ENCODE data around the gene UBAP2L. TPM values are rescaled to one million over a fixed set of nuclear protein-coding genes. Genes with fewer than 3 reads are reported as not detected.

The UBAP2L gene
- total and polyA plus RNA-seq, 10 of the 15 experiments (the other 5 are each of a cell fraction or from before 2014, with no cell fraction given), result 49.9 to 198 (median 152) TPM

DNA sequence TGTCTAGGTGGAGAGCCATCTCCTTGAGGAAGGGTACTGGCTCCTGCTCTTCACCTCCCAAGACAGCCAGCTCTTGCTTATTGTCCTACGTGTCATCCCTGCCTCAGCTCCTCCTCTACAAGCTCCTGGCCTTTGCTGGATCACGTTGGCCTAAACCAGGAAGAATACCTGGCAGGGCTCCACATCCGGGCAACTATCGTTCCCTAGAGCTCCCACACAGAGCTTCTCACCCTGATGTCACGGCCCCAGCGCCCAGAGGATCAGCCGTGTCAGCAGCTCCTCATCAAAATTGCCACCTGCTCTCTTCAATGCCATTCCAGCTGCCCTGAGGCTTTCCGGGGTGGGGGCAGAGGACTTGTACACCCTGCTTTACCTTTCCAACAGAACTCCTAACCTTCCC, 26.9 kb upstream of the UBAP2L start:
- peaks cover 0 to 3% of the 10 kb centered on the region in 2 experiments; a peak in 3 of 4 replicates for H3K27me3 ChIP-seq (replicated peaks in 1 of 2; ENCODE audit: control insufficient read depth in 2 of 2, insufficient read depth in 2 of 2, low read length in 1 of 2)
- no TSS peak for BruUV-seq (replicated peaks)
- H3K79me2 ChIP-seq (ENCODE audit: control insufficient read depth, insufficient read depth, low read length), result no peaks in the 10 kb centered on the region
- no peak overlapping the region for H2AFZ ChIP-seq (ENCODE audit: control insufficient read depth, low read depth, low read length)
- in situ Hi-C loops (cut with MboI) (no loop called here), intact Hi-C loops (cut with micrococcal nuclease; ENCODE audit: unreplicated experiment) (no loop called here)
- CTCF ChIA-PET, result interaction anchor here (0.9 to 5.6 kb wide), 4 partner anchors 16 to 353 kb away, joined by 3 to 37 read pairs (median 6); no protein-coding TSS in a partner anchor
- 39% methylated on average over 8 of the region's 8 CpGs for WGBS (ENCODE audit: insufficient coverage, insufficient replicate concordance, low lambda C conversion rate, missing lambda C conversion rate)
- no peak for ATAC-seq
- no peaks in the 10 kb centered on the region for H4K20me1 ChIP-seq (ENCODE audit: control insufficient read depth, insufficient read depth)
- SMC1A ChIA-PET (ENCODE audit: uncharacterized antibody, unreplicated experiment), result interaction anchor here (0.8 kb wide), 1 partner anchor 48 kb away, joined by 3 read pairs; no protein-coding TSS in a partner anchor
- POLR2A ChIA-PET, result no interaction called here
- no peak overlapping the region for H3K9ac ChIP-seq (ENCODE audit: control insufficient read depth, insufficient read depth, low read length)
- H3K4me2 ChIP-seq (ENCODE audit: control insufficient read depth, insufficient read depth), result no peak overlapping the region
- H3K36me3 ChIP-seq (ENCODE audit: control insufficient read depth in 2 of 2, insufficient read depth in 2 of 2, low read length in 1 of 2), result no peaks in the 10 kb centered on the region
- H3K9me3 ChIP-seq (replicated peaks; ENCODE audit: control insufficient read depth, insufficient read depth, low read length), result no peaks in the 10 kb centered on the region
- RAD21 ChIA-PET (ENCODE audit: unreplicated experiment), result interaction anchor here (0.7 to 2.0 kb wide), 2 partner anchors 142 to 223 kb away, joined by 3 to 9 read pairs; no protein-coding TSS in a partner anchor
- no peaks in the 10 kb centered on the region for H3K4me1 ChIP-seq (ENCODE audit: control insufficient read depth, insufficient read depth, low read length)
- H3K27ac ChIP-seq (ENCODE audit: control insufficient read depth, insufficient read depth), result no peak overlapping the region
- TF ChIP-seq SRF (IDR thresholded peaks at IDR 0.05; ENCODE audit: low read depth in 2 of 2, low read length in 2 of 2) (no peak), SUPT20H (IDR thresholded peaks at IDR 0.05; ENCODE audit: borderline replicate concordance, control insufficient read depth, low read depth, low read length) (no peak), IRF3 (IDR thresholded peaks at IDR 0.05) (no peak), ZNF384 (IDR thresholded peaks at IDR 0.05; ENCODE audit: borderline replicate concordance, low read depth, low read length) (no peak), YY1 (IDR thresholded peaks at IDR 0.05; ENCODE audit: low read depth, low read length) (no peak), NR2F1 (conservative IDR thresholded peaks at IDR 0.05) (no peak), ZBTB33 (IDR thresholded peaks at IDR 0.05) (no peak), TCF12 (IDR thresholded peaks at IDR 0.05; ENCODE audit: low read depth, low read length) (no peak), RCOR1 (conservative IDR thresholded peaks at IDR 0.05; ENCODE audit: low read depth, low read length) (no peak), USF1 (IDR thresholded peaks at IDR 0.05; ENCODE audit: borderline replicate concordance, extremely low read length, insufficient read depth, low read depth, low read length) (no peak), CBX5 (IDR thresholded peaks at IDR 0.05; ENCODE audit: low read depth) (no peak), CTCF (IDR thresholded peaks at IDR 0.05 in 2 of 3, conservative IDR thresholded peaks at IDR 0.05 in 1 of 3; ENCODE audit: control insufficient read depth in 2 of 3, extremely low read depth in 1 of 3, insufficient read depth in 1 of 3, low read depth in 3 of 3, low read length in 3 of 3) (no peak)
- TF ChIP-seq, protein P1, sequence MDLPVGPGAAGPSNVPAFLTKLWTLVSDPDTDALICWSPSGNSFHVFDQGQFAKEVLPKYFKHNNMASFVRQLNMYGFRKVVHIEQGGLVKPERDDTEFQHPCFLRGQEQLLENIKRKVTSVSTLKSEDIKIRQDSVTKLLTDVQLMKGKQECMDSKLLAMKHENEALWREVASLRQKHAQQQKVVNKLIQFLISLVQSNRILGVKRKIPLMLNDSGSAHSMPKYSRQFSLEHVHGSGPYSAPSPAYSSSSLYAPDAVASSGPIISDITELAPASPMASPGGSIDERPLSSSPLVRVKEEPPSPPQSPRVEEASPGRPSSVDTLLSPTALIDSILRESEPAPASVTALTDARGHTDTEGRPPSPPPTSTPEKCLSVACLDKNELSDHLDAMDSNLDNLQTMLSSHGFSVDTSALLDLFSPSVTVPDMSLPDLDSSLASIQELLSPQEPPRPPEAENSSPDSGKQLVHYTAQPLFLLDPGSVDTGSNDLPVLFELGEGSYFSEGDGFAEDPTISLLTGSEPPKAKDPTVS (IDR thresholded peaks at IDR 0.05; ENCODE audit: low read depth, low read length), result no peak
- TF ChIP-seq, protein P2, sequence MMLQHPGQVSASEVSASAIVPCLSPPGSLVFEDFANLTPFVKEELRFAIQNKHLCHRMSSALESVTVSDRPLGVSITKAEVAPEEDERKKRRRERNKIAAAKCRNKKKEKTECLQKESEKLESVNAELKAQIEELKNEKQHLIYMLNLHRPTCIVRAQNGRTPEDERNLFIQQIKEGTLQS (IDR thresholded peaks at IDR 0.05; ENCODE audit: borderline replicate concordance, extremely low read depth, low read depth, low read length), result no peak
- FAIRE-seq, result no peak
- H3K4me3 ChIP-seq, result no peak overlapping the region
- DNase-seq (ENCODE audit: low read depth, low spot score), result no peak
